ENCODE results near the gene MYLK.

DNA sequence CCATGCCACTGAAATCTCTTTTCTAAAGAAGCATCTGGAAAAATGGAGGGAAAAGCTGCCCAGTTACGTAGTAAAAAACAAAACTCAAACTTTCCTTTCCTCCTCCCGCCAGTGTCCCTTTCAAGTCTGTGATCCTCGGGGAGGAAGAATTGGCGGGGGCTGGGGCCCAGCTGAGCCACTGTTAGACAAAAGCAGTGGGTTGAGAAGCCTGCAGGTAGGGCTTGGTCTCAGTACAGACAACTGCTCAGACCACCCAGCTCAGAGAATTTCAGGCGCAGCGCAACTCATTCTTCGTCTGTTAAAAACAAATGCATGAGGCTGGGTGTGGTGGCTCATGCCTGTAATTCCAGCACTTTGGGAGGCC is 117.1 kb downstream of the MYLK start:
- no peak for TF ChIP-seq POLR2A (IDR thresholded peaks at IDR 0.05)
- TF ChIP-seq, protein P1, sequence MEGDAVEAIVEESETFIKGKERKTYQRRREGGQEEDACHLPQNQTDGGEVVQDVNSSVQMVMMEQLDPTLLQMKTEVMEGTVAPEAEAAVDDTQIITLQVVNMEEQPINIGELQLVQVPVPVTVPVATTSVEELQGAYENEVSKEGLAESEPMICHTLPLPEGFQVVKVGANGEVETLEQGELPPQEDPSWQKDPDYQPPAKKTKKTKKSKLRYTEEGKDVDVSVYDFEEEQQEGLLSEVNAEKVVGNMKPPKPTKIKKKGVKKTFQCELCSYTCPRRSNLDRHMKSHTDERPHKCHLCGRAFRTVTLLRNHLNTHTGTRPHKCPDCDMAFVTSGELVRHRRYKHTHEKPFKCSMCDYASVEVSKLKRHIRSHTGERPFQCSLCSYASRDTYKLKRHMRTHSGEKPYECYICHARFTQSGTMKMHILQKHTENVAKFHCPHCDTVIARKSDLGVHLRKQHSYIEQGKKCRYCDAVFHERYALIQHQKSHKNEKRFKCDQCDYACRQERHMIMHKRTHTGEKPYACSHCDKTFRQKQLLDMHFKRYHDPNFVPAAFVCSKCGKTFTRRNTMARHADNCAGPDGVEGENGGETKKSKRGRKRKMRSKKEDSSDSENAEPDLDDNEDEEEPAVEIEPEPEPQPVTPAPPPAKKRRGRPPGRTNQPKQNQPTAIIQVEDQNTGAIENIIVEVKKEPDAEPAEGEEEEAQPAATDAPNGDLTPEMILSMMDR (IDR thresholded peaks at IDR 0.05), result no peak
